Measurements from ENCODE around the gene ZNF205. TPM values are rescaled to one million over a fixed set of nuclear protein-coding genes. Genes with fewer than 3 reads are reported as not detected.
"Not testable (repeated sequence)": the region's sequence is repeated elsewhere in the genome, so short reads cannot be mapped to it uniquely, and the experiment has no call there.

Gene ZNF205
- total RNA-seq, 1 experiment from 2014 or later, result 17.0 TPM

- Histone ChIP-seq H3K9me3 (ENCODE audit: control insufficient read depth in 1 of 2, insufficient read depth in 1 of 2, low read depth in 1 of 2, low read length in 2 of 2) (no peaks in the 10 kb centered on the region), H3K4me1 (ENCODE audit: control insufficient read depth in 1 of 2, insufficient read depth in 2 of 2, low read length in 2 of 2) (no peaks in the 10 kb centered on the region), H3K27me3 (ENCODE audit: insufficient read depth, low read length) (no peaks in the 10 kb centered on the region), H3K4me2 (ENCODE audit: low read length) (no peak overlapping the region), H3K9ac (ENCODE audit: low read length) (no peak overlapping the region), H4K20me1 (ENCODE audit: insufficient read depth) (no peaks in the 10 kb centered on the region), H3K27ac (ENCODE audit: low read depth, low read length) (no peak overlapping the region), H3K79me2 (ENCODE audit: insufficient read depth, low read length) (no peaks in the 10 kb centered on the region), H2AFZ (ENCODE audit: low read depth, low read length, poor library complexity, severe bottlenecking) (no peak overlapping the region), H3K36me3 (ENCODE audit: control insufficient read depth in 1 of 2, insufficient read depth in 2 of 2, low read length in 2 of 2) (no peaks in the 10 kb centered on the region), H3K4me3 (replicated peaks in 1 of 2; ENCODE audit: low read depth in 1 of 2, low read length in 2 of 2) (no peak overlapping the region), H3K9me2 (ENCODE audit: insufficient read depth) (no peaks in the 10 kb centered on the region)
- ChIA-PET CTCF (no interaction called here), RAD21 (ENCODE audit: low non-redundant PET in 1 of 2, low total read pairs in 2 of 2, uncharacterized antibody in 2 of 2, unreplicated experiment in 2 of 2) (no interaction called here), POLR2A (no interaction called here)
- no peak for ATAC-seq
- no TSS peak for BruUV-seq (replicated peaks)
- no peak for TF ChIP-seq SP1 (IDR thresholded peaks at IDR 0.05; ENCODE audit: low read depth)
- no peak for DNase-seq (ENCODE audit: low read depth, low spot score)
- intact Hi-C loops (cut with micrococcal nuclease), result no loop called here
Measured at GRCh38 chr16:3076577-3076976, 35.8 kb upstream of the ZNF205 start.

- no peaks in the 10 kb centered on the region for H3K4me1 ChIP-seq (ENCODE audit: control insufficient read depth in 1 of 2, insufficient read depth in 2 of 2, low read length in 2 of 2)
- ATAC-seq (no peak), DNase-seq (ENCODE audit: low read depth, low spot score) (no peak)
- CTCF ChIA-PET, result interaction anchor here (1.2 kb wide), 1 partner anchor 14 kb away, joined by 3 read pairs; no protein-coding TSS in a partner anchor
- no TSS peak for BruUV-seq (replicated peaks)
- H3K27ac ChIP-seq (ENCODE audit: low read depth, low read length), result no peak overlapping the region
- RAD21 ChIA-PET (ENCODE audit: low non-redundant PET in 1 of 2, low total read pairs in 2 of 2, uncharacterized antibody in 2 of 2, unreplicated experiment in 2 of 2), result no interaction called here
- no peaks in the 10 kb centered on the region for H3K36me3 ChIP-seq (ENCODE audit: control insufficient read depth in 1 of 2, insufficient read depth in 2 of 2, low read length in 2 of 2)
- H2AFZ ChIP-seq (ENCODE audit: low read depth, low read length, poor library complexity, severe bottlenecking), result no peak overlapping the region
- no peaks in the 10 kb centered on the region for H3K9me3 ChIP-seq (ENCODE audit: control insufficient read depth in 1 of 2, insufficient read depth in 1 of 2, low read depth in 1 of 2, low read length in 2 of 2)
- H3K27me3 ChIP-seq (ENCODE audit: insufficient read depth, low read length), result no peaks in the 10 kb centered on the region
- H3K9me2 ChIP-seq (ENCODE audit: insufficient read depth), result no peaks in the 10 kb centered on the region
- no peak overlapping the region for H3K9ac ChIP-seq (ENCODE audit: low read length)
- no peaks in the 10 kb centered on the region for H4K20me1 ChIP-seq (ENCODE audit: insufficient read depth)
- H3K4me3 ChIP-seq (replicated peaks in 1 of 2; ENCODE audit: low read depth in 1 of 2, low read length in 2 of 2), result no peak overlapping the region
- intact Hi-C loops (cut with micrococcal nuclease), result no loop called here
- POLR2A ChIA-PET, result no interaction called here
- TF ChIP-seq ZFX (IDR thresholded peaks at IDR 0.05) (no peak), CEBPB (IDR thresholded peaks at IDR 0.05; ENCODE audit: low read depth) (no peak), ZNF274 (IDR thresholded peaks at IDR 0.05; ENCODE audit: low read depth, low read length) (no peak), POLR2A (IDR thresholded peaks at IDR 0.05; ENCODE audit: borderline replicate concordance, extremely low read depth, insufficient read depth, insufficient read length) (no peak), CBX3 (IDR thresholded peaks at IDR 0.05; ENCODE audit: low read depth) (no peak), RAD21 (IDR thresholded peaks at IDR 0.05; ENCODE audit: low read depth) (no peak)
- TF ChIP-seq, protein P1, sequence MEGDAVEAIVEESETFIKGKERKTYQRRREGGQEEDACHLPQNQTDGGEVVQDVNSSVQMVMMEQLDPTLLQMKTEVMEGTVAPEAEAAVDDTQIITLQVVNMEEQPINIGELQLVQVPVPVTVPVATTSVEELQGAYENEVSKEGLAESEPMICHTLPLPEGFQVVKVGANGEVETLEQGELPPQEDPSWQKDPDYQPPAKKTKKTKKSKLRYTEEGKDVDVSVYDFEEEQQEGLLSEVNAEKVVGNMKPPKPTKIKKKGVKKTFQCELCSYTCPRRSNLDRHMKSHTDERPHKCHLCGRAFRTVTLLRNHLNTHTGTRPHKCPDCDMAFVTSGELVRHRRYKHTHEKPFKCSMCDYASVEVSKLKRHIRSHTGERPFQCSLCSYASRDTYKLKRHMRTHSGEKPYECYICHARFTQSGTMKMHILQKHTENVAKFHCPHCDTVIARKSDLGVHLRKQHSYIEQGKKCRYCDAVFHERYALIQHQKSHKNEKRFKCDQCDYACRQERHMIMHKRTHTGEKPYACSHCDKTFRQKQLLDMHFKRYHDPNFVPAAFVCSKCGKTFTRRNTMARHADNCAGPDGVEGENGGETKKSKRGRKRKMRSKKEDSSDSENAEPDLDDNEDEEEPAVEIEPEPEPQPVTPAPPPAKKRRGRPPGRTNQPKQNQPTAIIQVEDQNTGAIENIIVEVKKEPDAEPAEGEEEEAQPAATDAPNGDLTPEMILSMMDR (IDR thresholded peaks at IDR 0.05 in 2 of 3, conservative IDR thresholded peaks at IDR 0.05 in 1 of 3; ENCODE audit: borderline replicate concordance in 1 of 3, insufficient read depth in 1 of 3, low read depth in 2 of 3, low read length in 2 of 3), result no peak
- no peaks in the 10 kb centered on the region for H3K79me2 ChIP-seq (ENCODE audit: insufficient read depth, low read length)
- no peak overlapping the region for H3K4me2 ChIP-seq (ENCODE audit: low read length)
Measured at GRCh38 chr16:3080024-3080423, 32.4 kb upstream of the ZNF205 start.

GRCh38 chr16:3081957-3082356, 30.4 kb upstream of the ZNF205 start:
- H3K4me3 ChIP-seq (replicated peaks in 1 of 2; ENCODE audit: low read depth in 1 of 2, low read length in 2 of 2); H3K4me1 ChIP-seq (ENCODE audit: control insufficient read depth in 1 of 2, insufficient read depth in 2 of 2, low read length in 2 of 2); RAD21 ChIA-PET (ENCODE audit: low non-redundant PET in 1 of 2, low total read pairs in 2 of 2, uncharacterized antibody in 2 of 2, unreplicated experiment in 2 of 2); H3K27ac ChIP-seq (ENCODE audit: low read depth, low read length); intact Hi-C loops (cut with micrococcal nuclease); H3K4me2 ChIP-seq (ENCODE audit: low read length); CTCF ChIA-PET; H3K27me3 ChIP-seq (ENCODE audit: insufficient read depth, low read length); POLR2A ChIA-PET; H2AFZ ChIP-seq (ENCODE audit: low read depth, low read length, poor library complexity, severe bottlenecking); H3K36me3 ChIP-seq (ENCODE audit: control insufficient read depth in 1 of 2, insufficient read depth in 2 of 2, low read length in 2 of 2); H3K9me2 ChIP-seq (ENCODE audit: insufficient read depth); H4K20me1 ChIP-seq (ENCODE audit: insufficient read depth); H3K9ac ChIP-seq (ENCODE audit: low read length); BruUV-seq (replicated peaks); H3K9me3 ChIP-seq (ENCODE audit: control insufficient read depth in 1 of 2, insufficient read depth in 1 of 2, low read depth in 1 of 2, low read length in 2 of 2); H3K79me2 ChIP-seq (ENCODE audit: insufficient read depth, low read length); ATAC-seq; DNase-seq (ENCODE audit: low read depth, low spot score): not testable (repeated sequence)

DNA sequence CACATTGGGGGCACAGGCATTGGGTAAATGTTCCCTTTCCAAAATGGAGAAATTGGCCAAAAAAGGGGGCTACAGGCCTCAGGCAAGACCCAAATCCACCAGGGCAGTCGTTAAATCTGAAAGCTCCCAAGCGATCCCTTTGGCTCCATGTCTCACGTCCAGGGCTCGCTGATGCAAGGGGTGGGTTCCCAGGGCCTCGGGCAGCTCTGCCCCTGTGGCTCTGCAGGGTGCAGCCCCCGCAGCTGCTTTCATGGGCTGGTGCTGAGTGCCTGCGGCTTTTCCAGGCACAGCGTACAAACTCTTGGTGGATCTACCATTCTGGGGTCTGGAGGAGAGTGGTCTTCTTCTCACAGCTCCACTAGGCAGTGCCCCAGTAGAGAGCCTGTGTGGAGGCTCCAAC, 29.0 kb upstream of the ZNF205 start:
- H3K9ac ChIP-seq (ENCODE audit: low read length); H3K36me3 ChIP-seq (ENCODE audit: control insufficient read depth in 1 of 2, insufficient read depth in 2 of 2, low read length in 2 of 2); H4K20me1 ChIP-seq (ENCODE audit: insufficient read depth); DNase-seq (ENCODE audit: low read depth, low spot score); POLR2A ChIA-PET; H3K9me3 ChIP-seq (ENCODE audit: control insufficient read depth in 1 of 2, insufficient read depth in 1 of 2, low read depth in 1 of 2, low read length in 2 of 2); H3K27ac ChIP-seq (ENCODE audit: low read depth, low read length); H3K79me2 ChIP-seq (ENCODE audit: insufficient read depth, low read length); RAD21 ChIA-PET (ENCODE audit: low non-redundant PET in 1 of 2, low total read pairs in 2 of 2, uncharacterized antibody in 2 of 2, unreplicated experiment in 2 of 2); ATAC-seq; H3K4me2 ChIP-seq (ENCODE audit: low read length); H3K4me1 ChIP-seq (ENCODE audit: control insufficient read depth in 1 of 2, insufficient read depth in 2 of 2, low read length in 2 of 2); CTCF ChIA-PET; H3K27me3 ChIP-seq (ENCODE audit: insufficient read depth, low read length); H2AFZ ChIP-seq (ENCODE audit: low read depth, low read length, poor library complexity, severe bottlenecking); intact Hi-C loops (cut with micrococcal nuclease); H3K9me2 ChIP-seq (ENCODE audit: insufficient read depth); BruUV-seq (replicated peaks); H3K4me3 ChIP-seq (replicated peaks in 1 of 2; ENCODE audit: low read depth in 1 of 2, low read length in 2 of 2): not testable (repeated sequence)
